Measurements from ENCODE around the gene FHIT. TPM values are rescaled to one million over a fixed set of nuclear protein-coding genes. Genes with fewer than 3 reads are reported as not detected.

The FHIT gene
- total RNA-seq, 1 donor from 2014 or later = 21.5 TPM

DNA sequence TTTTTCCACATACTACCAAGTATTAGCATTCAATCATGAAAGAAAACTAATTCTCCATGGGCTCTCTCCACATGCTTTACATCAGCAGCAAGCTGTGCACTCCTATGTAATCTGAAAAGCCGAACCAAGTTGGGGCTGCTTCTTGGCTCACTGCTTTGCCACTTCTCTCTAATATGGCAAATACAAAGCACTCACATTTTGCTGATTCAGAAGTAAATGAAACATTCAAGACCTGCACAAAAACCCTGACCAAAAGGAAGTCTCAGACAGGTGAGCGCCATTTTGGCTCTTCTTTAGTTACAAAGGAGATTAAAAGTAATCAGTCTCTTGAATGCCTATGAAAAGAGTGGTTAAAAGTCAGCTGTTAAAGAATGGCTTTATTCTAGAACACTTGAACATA is 915.2 kb downstream of the FHIT start:
- no peak for DNase-seq
- intact Hi-C loops (cut with DNase I) = no loop called here
- ATAC-seq (ENCODE audit: poor library complexity) = no peak

DNA sequence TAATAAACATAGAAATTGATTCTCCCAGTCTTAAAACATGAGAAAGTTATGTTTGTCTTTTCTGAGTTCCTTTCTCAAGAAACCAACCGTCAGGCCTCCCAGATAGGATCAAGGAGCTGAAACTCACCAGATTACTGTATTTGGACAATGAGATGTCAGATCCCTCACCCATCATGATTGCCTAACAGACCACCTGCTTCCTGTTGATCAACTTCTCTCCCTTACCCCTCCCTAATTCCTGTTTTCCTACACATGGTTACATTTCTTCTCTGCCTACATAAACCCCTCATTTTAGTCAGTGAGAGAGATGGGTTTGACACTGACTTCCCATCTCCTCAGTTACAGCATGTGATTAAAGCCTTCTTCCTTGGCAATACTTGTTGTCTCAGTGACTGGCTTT is 917.5 kb downstream of the FHIT start:
- intact Hi-C loops (cut with DNase I) = no loop called here
- DNase-seq = no peak
- ATAC-seq (ENCODE audit: poor library complexity) = no peak

DNA sequence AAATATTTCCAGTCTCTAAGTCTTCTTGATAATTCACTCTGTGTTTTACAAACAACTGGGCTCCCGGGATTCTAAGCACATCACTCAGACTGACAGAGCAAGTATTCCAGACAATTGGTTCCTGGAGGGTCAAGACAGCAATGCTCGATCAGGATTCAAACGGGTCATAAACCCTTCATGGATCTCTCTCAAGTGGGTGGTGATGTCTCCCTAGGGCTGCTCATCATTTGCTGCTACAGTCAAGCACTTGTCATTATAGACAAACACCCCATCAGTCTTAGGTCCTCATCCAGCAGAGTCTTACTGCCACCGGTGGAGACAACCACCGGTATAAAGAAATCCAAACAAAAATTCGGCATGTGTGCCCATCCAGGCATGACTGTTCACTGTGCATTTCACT is 921.1 kb downstream of the FHIT start:
- ATAC-seq (ENCODE audit: poor library complexity) (no peak), DNase-seq (no peak)
- intact Hi-C loops (cut with DNase I) = no loop called here

DNA sequence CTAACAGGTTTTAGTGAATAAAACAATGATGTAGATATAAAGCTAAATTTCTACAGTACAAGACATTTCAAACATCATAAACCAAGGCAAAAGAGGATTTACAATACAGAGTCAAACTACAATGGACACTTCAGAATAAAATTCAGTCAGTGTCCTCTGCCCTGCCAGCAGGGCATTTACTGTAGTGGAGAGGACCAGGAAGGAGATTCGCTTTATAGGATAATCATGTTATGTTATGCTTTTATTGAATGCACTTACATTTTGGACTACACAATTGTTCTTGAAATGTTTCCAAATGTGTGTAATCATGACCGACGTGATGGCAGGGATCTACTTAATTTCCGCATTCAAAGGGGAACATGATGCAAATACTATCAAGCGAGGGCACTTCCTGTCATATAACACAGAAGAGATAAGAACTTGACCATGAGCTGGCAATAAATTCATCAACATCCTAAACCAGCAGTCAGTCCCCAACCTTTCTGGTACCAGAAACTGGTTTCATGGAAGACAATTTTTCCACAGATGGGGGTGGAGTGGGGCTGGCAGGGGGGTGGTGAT is 925.6 kb downstream of the FHIT start:
- DNase-seq = no peak
- ATAC-seq (ENCODE audit: poor library complexity) = no peak
- intact Hi-C loops (cut with DNase I) = no loop called here

DNA sequence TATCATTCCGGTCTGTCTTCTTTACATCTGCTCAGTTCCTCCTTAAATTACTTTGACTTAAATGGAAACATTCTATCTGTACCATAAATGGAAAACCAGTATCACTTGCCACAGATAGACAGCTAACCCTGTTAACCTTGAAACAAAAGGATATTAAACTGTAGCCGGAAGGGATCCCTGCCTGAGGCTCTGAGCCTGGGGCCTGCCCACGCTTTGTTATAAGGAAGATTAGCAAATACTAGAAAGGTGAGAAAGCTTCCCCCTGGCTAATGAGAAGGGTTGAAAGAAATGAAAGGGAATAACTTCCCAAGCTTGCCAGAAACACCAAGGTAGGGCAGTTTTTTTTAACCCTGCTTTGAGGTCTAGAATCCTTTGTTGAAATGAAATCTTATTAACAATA is 927.6 kb downstream of the FHIT start:
- ATAC-seq (ENCODE audit: poor library complexity) = no peak
- DNase-seq = no peak
- intact Hi-C loops (cut with DNase I) = no loop called here

DNA sequence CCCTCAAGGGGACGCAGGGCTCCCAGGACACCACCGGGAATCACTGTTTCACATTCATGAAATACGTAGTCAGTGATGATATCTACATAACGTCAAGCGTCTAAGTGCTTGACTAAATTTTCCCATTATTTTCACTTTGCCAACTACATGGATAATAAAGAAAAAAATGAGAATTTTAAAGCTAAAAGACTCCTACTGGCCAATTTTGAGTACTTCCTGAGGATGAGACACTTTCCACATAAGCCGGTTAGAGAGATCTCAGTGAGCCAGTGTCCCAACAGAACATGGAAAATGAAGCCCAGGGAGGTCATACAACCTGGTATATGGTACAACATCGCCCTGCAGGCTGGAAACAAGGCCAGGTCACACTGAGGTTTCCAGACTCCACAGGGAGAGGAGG is 928.1 kb downstream of the FHIT start:
- no peak for ATAC-seq (ENCODE audit: poor library complexity)
- intact Hi-C loops (cut with DNase I) = no loop called here
- no peak for DNase-seq

DNA sequence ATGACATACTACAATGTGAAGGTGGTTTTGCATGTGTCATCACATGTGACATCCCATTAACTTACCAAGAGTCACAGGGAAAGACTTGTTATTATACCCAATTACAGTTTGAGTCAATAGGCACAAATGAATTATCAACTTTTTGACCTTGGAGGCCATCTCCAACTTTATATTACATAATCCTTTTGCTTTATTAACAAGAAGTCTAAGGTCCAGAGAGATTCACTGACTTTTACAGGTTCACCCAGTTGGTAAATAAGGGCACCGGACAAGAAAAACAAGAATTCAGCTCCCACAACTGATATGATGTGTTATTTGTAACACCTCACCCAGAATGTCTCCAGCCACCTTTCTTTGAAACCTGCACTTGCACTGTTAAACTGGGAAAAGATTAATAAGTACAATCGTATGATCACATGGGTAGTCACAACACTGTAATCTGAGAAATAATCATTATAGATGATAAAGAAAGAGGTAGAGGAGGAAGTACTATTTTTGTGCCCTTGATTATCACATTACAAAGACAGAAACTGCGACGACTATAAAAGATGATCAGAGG is 928.9 kb downstream of the FHIT start:
- intact Hi-C loops (cut with DNase I) = no loop called here
- ATAC-seq (ENCODE audit: poor library complexity) (no peak), DNase-seq (no peak)

DNA sequence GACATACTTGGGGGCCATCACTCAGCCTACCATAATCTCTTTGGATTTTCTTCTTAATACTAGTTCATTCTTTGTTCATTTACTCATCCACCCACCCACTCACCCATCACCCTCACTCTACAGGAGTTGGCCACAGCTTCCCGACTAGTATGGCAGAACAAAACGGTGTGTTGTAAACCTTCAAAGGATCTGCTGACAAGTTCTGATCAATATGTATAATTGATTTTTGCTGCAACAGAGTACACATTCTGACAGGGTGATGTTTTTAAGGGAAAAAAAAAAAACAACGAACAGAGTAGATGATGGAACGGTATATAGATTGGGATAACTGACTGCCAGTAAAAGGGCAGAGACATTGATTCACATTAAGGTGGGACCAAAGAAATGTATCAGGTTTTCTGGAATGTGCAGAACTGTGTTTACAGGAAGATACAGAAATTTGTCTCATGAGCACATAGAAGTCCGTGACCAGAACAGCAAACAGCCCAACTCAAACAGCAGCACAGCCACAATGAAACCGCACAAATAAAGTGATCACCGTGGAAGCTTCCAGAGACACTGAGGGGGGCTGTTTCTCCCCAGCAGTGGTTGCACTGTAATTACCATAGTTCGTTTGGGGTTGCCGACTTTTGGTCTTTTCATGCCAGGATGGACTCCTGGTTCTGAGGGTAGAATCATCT is 931.9 kb downstream of the FHIT start:
- intact Hi-C loops (cut with DNase I) = no loop called here
- DNase-seq (no peak), ATAC-seq (ENCODE audit: poor library complexity) (no peak)

DNA sequence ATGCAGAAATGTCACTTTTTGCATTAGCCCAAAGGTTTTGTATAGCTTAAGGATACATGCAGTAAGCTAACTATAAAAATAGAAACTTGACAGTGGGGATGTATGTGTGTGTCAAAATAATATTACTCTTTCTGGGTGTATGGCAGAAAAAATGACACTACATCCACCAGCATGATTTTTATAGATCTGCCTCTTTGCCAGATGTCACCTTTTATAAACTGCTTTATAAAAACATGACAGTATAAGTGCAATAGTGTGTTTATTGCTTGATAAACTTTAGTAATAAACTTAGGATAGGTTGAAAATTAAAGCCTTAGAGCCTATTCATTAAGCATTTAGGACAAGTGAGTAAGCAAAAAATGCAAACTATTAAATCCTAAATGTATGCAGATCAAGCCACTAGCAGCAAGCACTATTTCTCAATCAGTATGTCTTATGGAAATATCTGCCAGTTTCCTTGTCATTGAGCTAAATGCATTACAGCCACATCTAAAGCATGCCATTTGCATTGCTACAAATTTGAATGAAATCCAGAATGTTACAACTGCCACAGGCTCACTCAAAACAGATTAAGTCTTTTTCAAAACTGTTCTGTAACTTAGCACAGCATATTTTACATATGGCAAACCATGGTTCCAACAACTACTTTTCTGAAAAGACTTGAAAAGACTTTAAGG is 935.0 kb downstream of the FHIT start:
- ATAC-seq (ENCODE audit: poor library complexity) = no peak

DNA sequence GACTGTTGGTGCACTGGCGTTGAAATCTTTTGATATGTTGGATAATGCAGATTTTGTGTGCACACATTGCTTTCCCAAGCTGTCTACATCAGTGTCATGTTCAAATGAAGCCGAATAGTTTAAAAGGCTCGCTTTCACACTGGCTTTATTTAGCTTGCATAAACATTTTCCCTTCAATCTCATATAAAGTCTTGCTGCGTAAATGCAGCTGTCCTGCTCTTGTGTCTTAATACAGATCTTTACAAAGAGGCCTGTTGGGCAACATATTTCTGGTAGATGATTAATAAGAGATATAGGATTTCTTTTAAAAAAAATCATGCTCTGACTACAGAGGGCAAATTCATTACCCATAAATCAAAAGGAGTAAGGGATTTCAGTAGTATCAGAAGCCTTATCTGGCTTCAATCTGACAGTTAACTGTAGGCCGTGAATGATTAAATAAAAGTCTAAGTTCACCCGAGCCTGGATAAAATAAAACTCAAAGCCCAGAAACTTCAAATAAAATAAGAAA is 937.2 kb downstream of the FHIT start:
- no peak for DNase-seq
- ATAC-seq (ENCODE audit: poor library complexity) = no peak
- intact Hi-C loops (cut with DNase I) = no loop called here

More for the DNA sequence above, 935.0 kb downstream of the FHIT start:
- intact Hi-C loops (cut with DNase I) = no loop called here
- DNase-seq = no peak

DNA sequence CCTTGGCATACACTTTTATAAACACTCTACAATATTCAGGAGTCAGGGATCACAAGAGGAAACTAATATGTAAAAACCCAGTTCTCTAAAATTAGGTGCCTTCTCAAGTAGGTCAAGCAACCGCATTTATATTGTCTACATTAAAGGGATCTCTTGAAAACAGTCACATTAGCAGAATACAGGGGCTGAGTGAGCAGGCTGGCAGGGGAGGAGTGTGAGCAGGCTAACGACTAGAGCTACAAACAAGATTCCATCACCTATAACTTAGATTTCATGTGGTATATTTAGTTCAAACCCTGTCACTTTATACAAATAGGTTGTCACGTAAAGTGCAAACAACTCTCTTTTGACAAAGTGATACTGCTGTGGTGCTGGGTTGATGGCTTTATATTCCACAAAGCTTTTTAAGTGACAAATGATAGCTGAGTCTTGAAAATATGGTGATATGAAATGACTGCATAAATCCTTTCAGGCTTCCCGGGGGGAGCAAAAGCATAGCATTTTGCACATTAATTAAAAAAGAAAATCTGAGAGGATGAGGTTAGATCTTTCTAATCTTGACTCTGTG is 937.9 kb downstream of the FHIT start:
- intact Hi-C loops (cut with DNase I) = no loop called here
- no peak for DNase-seq
- no peak for ATAC-seq (ENCODE audit: poor library complexity)

DNA sequence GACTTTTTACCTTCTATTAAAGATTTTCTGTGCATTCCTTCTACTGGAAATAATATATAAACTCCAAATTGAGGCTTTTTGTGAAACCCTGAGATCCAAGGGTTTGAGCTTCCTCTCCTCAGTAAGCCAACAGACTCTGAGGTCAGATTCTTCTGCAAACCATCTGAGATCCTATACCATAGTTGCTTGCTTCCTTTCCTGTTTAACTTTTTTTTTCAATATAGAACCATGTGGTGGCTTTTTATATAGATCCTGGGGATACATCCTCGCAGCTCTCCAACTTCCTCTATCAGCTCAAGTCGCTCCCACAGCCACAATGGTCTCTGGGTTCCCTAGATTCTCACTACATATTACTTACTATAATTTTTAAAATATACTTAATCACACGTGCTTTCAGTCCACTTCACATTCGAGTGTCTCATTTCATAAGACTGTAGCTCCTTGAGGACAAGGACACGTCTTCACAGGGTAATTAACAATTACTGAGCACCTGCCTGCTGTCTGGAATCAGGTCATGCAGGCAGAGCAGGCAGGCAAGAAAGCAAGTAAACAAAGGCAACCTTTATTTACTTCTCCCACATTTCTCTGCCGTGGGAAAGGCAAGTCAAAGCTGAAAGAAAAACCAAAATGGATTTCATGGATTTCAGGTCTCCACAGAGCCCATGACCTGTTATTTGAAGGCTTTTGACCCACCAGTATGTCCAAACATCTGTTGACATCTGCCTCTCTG is 941.5 kb downstream of the FHIT start:
- ATAC-seq (ENCODE audit: poor library complexity) (no peak), DNase-seq (no peak)
- intact Hi-C loops (cut with DNase I) = no loop called here

DNA sequence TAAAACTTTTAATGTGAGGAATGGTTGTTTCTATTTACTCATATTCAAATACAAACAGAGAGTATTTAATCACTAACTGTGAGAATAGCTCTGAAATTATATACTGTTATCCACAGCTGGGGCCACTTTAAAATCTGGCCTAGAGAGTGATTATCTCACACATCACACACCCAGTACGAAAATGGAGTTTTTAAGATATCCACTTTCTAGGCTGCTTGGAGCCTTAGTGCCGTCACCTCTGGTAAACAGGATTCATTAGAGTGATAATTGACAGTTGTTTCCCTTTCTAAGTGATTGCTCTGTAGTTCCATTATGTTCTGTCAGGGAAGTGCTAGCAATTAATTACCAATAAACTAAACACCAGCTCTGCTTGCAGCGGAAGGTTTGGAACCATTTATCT is 942.4 kb downstream of the FHIT start:
- ATAC-seq (ENCODE audit: poor library complexity) = no peak
- no peak for DNase-seq
- intact Hi-C loops (cut with DNase I) = no loop called here

DNA sequence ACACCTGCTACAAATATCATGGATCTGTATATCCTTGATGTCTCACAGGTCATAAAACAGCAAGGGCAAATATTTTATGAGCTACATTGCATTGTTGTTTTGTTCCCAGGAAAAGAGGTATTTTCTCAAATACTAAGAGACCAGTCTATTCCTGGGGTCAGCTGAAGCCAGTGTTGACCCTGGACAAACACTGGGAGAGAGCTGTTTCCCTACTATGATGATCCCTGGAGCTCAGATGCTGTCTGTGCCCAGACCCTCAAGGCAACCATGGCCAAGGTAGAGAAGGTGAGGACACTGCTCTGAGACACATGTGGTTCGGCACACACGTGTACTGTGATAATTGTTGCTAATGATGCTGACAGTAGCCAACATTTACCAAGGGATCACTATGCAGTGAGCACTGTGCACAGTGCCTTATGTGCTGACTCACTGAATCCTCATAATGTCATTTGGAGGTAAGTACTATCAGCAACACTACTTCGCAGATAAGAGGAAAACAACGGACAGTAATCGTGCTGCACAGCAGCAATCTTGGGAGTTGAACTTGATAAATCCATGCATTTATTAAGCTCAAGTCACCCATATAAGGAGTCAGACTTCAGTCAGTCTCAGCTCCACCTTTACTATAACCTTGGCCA is 943.6 kb downstream of the FHIT start:
- intact Hi-C loops (cut with DNase I) = no loop called here
- DNase-seq = no peak
- no peak for ATAC-seq (ENCODE audit: poor library complexity)

DNA sequence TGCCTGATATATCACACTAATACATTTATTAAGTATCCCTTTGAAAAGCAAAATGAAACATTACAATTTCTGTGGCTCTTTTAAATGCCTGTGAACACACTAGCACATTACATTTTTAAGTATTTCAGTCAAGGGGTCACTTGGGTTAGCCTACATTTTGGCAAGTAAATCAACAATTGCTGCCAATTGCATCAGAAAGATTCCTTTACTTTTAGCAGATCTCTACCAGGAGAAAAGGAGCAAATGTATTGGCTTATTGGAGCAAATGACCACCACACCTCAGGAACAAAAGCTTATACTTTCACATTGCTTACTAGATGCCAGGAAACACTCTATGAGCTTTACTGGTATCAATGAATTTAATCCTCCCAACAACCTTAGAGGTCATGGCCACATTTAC is 947.1 kb downstream of the FHIT start:
- intact Hi-C loops (cut with DNase I) = no loop called here
- no peak for ATAC-seq (ENCODE audit: poor library complexity)

DNA sequence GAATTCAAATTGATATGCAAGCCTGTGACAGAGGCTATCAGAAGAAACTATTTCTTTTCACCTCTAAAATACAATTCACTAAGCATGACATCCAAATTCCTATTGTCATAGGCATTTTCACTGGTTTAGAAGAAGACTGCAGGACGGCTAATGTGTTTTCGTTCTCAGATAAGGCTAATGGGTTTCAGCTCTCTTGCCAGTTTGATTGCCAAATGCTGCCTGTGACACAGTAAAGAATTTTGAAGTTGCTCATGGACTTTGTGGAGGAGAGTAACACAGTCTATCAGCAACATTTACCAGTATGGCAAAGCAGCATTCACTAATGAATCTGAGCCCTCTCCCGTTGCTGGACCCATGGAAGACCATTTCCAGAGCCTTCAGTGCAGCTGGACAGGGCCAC is 948.1 kb downstream of the FHIT start:
- intact Hi-C loops (cut with DNase I) = no loop called here
- no peak for ATAC-seq (ENCODE audit: poor library complexity)
- no peak for DNase-seq

More for the DNA sequence above, 947.1 kb downstream of the FHIT start:
- no peak for DNase-seq

DNA sequence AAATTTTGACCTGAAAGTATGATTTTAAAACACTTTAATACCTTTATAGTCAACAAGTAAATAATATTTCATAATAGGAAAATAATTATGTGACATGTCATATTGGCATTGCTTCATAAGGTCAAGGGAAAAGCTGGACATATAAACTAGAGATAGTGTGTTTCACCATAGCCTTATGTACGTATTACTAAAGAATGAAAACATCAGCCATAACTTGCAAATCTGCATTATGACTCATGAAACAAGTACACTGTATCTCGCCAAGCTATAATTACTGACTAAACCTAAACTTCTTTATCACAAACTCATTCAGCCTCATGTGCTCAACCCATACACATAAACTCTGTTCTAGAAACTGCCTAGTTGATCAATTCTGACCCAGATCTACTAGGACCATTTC is 950.1 kb downstream of the FHIT start:
- ATAC-seq (ENCODE audit: poor library complexity) = no peak
- no peak for DNase-seq
- intact Hi-C loops (cut with DNase I) = no loop called here

DNA sequence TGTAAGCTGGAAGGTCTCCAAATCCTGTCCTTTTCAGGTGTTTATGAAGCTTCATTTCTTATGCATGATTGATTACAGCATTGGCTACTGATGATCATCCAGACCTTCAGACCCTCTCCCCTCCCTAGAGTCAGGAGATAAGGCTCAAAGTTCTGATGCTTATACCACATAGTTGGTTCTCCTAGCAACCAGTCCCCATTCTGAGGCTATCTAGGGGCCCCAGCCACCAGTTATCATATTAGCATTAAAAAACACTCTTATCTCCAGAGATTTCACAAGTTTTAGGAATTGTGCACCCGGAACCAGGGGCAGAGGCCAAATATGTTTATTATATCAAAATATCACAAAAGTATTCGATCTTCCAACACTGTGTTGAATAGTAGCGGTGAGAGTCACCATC is 953.1 kb downstream of the FHIT start:
- DNase-seq = no peak
- intact Hi-C loops (cut with DNase I) = no loop called here

DNA sequence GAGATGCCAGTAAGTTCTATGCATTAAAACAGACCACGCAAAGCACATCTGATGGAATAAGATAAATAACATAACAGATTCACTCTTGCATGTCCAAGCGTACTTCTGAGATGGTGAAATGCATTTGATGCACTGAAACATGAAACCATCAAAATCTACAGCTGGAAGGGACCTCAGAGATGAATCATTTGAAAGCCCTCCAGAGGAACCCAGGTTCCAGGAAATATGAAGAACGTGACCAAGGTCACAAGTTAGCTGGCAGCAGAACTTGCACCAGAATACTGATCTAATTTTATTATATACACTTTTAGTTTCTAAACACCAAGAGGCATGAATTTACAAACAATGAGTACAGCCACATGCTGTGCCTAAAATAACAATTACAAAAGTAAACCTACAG is 957.1 kb downstream of the FHIT start:
- DNase-seq = no peak
- no peak for ATAC-seq (ENCODE audit: poor library complexity)
- intact Hi-C loops (cut with DNase I) = no loop called here

More for the DNA sequence above, 953.1 kb downstream of the FHIT start:
- no peak for ATAC-seq (ENCODE audit: poor library complexity)
